LHCN-M2 (cell line): ENCODE data around the gene GOLGA8S. TPM values are rescaled to one million over a fixed set of nuclear protein-coding genes. Genes with fewer than 3 reads are reported as not detected.
A peak's percentile ranks its signal among the peaks of the same experiment; 100 is the strongest.
"Not testable (repeated sequence)": the region's sequence is repeated elsewhere in the genome, so short reads cannot be mapped to it uniquely, and the experiment has no call there.

Source experiments
- DNase-seq: peaks from one replicate; pipeline ENCODE4 v3.0.0-alpha.2; 2012; ENCODE audit warnings: low read depth
- polyA plus RNA-seq: library from polyadenylated mRNA; unstranded; fragments of >200 nt; gene quantifications from one replicate; pipeline ENCODE4 v1.2.1, GENCODE V29; 2012; ENCODE audit warnings: missing spikeins
- total RNA-seq: library from RNA; depleted of rRNA; stranded (reverse); fragments of >200 nt; gene quantifications from 2 replicates; pipeline ENCODE4 v1.2.3, GENCODE V29; 2014; rRNA removed

Gene GOLGA8S
- 0.06 TPM in 1 of 2 replicates, not detected in the other for total RNA-seq
- polyA plus RNA-seq: 0.05 TPM

GRCh38 chr15:23354448-23354847 is at the start of gene GOLGA8S:
Gene GOLGA8S (plus strand): TSS chr15:23354748. CDS start chr15:23354810, 62 bp downstream.
- not testable (repeated sequence) for DNase-seq

GRCh38 chr15:23304805-23305204 is 49.7 kb upstream of the GOLGA8S start:
- DNase-seq: not testable (repeated sequence)

- not testable (repeated sequence) for DNase-seq
Measured at GRCh38 chr15:23305921-23306320, 48.6 kb upstream of the GOLGA8S start.

- DNase-seq: not testable (repeated sequence)
Measured at GRCh38 chr15:23311233-23311632, 43.3 kb upstream of the GOLGA8S start.

GRCh38 chr15:23334096-23334495 is 20.5 kb upstream of the GOLGA8S start, which contains the start of gene GOLGA6L26:
Gene GOLGA6L26 (minus strand): TSS chr15:23334196. CDS start chr15:23334135, 61 bp downstream.
- DNase-seq: not testable (repeated sequence)

GRCh38 chr15:23362622-23363021 is 8.1 kb downstream of the GOLGA8S start:
- DNase-seq: not testable (repeated sequence)

- DNase-seq: not testable (repeated sequence)
Measured at GRCh38 chr15:23364261-23364660, 9.7 kb downstream of the GOLGA8S start.

GRCh38 chr15:23370578-23370977 is 16.0 kb downstream of the GOLGA8S start:
- DNase-seq: no peak

- not testable (repeated sequence) for DNase-seq
Measured at GRCh38 chr15:23371134-23371533, 16.6 kb downstream of the GOLGA8S start.

- DNase-seq: not testable (repeated sequence)
Measured at GRCh38 chr15:23371868-23372267, 17.3 kb downstream of the GOLGA8S start.

- DNase-seq: peak; percentile 46
Measured at GRCh38 chr15:23372284-23372683, 17.7 kb downstream of the GOLGA8S start.

- not testable (repeated sequence) for DNase-seq
Measured at GRCh38 chr15:23372891-23373600, 18.5 kb downstream of the GOLGA8S start.

- DNase-seq: not testable (repeated sequence)
Measured at GRCh38 chr15:23374226-23374625, 19.7 kb downstream of the GOLGA8S start.

- DNase-seq: not testable (repeated sequence)
Measured at GRCh38 chr15:23378946-23379345, 24.4 kb downstream of the GOLGA8S start.

GRCh38 chr15:23380700-23381099 is 26.2 kb downstream of the GOLGA8S start:
- not testable (repeated sequence) for DNase-seq

- peak; percentile 5 for DNase-seq
Measured at GRCh38 chr15:23381192-23381591, 26.6 kb downstream of the GOLGA8S start.

- no peak for DNase-seq
Measured at GRCh38 chr15:23384371-23384770, 29.8 kb downstream of the GOLGA8S start.

GRCh38 chr15:23385886-23386430 is 31.4 kb downstream of the GOLGA8S start:
- DNase-seq: no peak

GRCh38 chr15:23387621-23388190 is 33.2 kb downstream of the GOLGA8S start:
- no peak for DNase-seq

- no peak for DNase-seq
Measured at GRCh38 chr15:23395030-23395692, 40.6 kb downstream of the GOLGA8S start.

- no peak for DNase-seq
Measured at GRCh38 chr15:23395832-23396231, 41.3 kb downstream of the GOLGA8S start.

- DNase-seq: no peak
Measured at GRCh38 chr15:23397779-23398178, 43.2 kb downstream of the GOLGA8S start.
